HepG2 (cell line): Measurements from ENCODE around the gene C5orf47. TPM values are rescaled to one million over a fixed set of nuclear protein-coding genes. Genes with fewer than 3 reads are reported as not detected.
A peak's percentile ranks its signal among the peaks of the same experiment; 100 is the strongest.

Source experiments
- ATAC-seq: fragments of 200-7000 bp; cut with Tn5 transposase; 3 replicates; pipeline ENCODE4 v1.9.1; 2020; ENCODE audit warnings: mild to moderate bottlenecking, moderate library complexity
- BruUV-seq: library from RNA; stranded (reverse); fragments of 400-500 nt; replicated peaks from 2 replicates; lab custom pipeline; 2021; lab: Mats Ljungman, UMichigan
- CTCF ChIA-PET: fragments of 300-600 bp; formaldehyde crosslinking; extraction: SDS; loops from one replicate; lab custom pipeline; 2021; ENCODE audit warnings: low total read pairs, inconsistent platforms, low intra/inter-chr PET ratio; lab: Yijun Ruan, JAX
- POLR2A ChIA-PET: fragments of 350-600 bp; sonication (Branson Sonifier 250); formaldehyde crosslinking; loops from one replicate; lab custom pipeline; 2020; ENCODE audit warnings: antibody characterized with exemption, inconsistent platforms; lab: Yijun Ruan, JAX
- DNase-seq: peaks from one replicate; pipeline ENCODE4 v3.0.0-alpha.2; 2015; ENCODE audit warnings: low spot score
- FAIRE-seq: peaks from 3 replicates; lab custom pipeline; 2011; peaks lifted over from hg19 to GRCh38; lab: Jason Lieb, UNC
- H2AFZ ChIP-seq: one replicate; pipeline ENCODE4 v1.6.1; 2011; ENCODE audit warnings: low read length, inconsistent platforms
- H3K27ac ChIP-seq: fragments of 300-600 bp; 3 replicates; pipeline ENCODE4 v1.8.0; 2011; ENCODE audit warnings: mixed run types, mild to moderate bottlenecking, mixed read lengths, low read length, inconsistent platforms; ENCODE audit not compliant: insufficient read depth; ENCODE audit errors: extremely low read length
- H3K27me3 ChIP-seq, 2 experiments: fragments of 200-600 bp in 1 of 2; 2 replicates in 1 of 2; 3 replicates in 1 of 2; pipeline versions ENCODE4 v1.6.0 to v1.8.0; 2011; ENCODE audit warnings: low read length in 2 of 2, mild to moderate bottlenecking in 2 of 2, moderate library complexity in 2 of 2, inconsistent platforms in 1 of 2; ENCODE audit not compliant: insufficient read depth in 2 of 2, control insufficient read depth in 1 of 2
- H3K36me3 ChIP-seq, 2 experiments: fragments of 200-600 bp in 1 of 2; replicated peaks in 1 of 2; 2 replicates in 1 of 2; 3 replicates in 1 of 2; pipeline versions ENCODE4 v1.5.1 to v1.8.0; 2011; ENCODE audit warnings: low read length in 2 of 2, inconsistent platforms in 1 of 2; ENCODE audit not compliant: insufficient read depth in 2 of 2, control insufficient read depth in 1 of 2
- H3K4me1 ChIP-seq: 2 replicates; pipeline ENCODE4 v1.5.1; 2012; ENCODE audit warnings: low read length, inconsistent platforms; ENCODE audit not compliant: insufficient read depth
- H3K4me2 ChIP-seq: 2 replicates; pipeline ENCODE4 v1.6.0; 2011; ENCODE audit warnings: low read depth, low read length, inconsistent platforms
- H3K4me3 ChIP-seq, 3 experiments: fragments of 200-600 bp in 1 of 3; sonication (generic), shearing (Covaris generic) in 1 of 3; replicated peaks in 1 of 3; 2 replicates each; pipeline ENCODE4 v1.5.1; 2011 to 2016; ENCODE audit warnings: low read length in 3 of 3, inconsistent platforms in 2 of 3, low read depth in 2 of 3, mild to moderate bottlenecking in 2 of 3, control low read depth in 1 of 3, mixed read lengths in 1 of 3; ENCODE audit not compliant: insufficient read depth in 1 of 3
- H3K79me2 ChIP-seq: one replicate; pipeline ENCODE4 v1.6.1; 2011; ENCODE audit warnings: low read length, inconsistent platforms; ENCODE audit not compliant: insufficient read depth
- H3K9ac ChIP-seq: 2 replicates; pipeline ENCODE4 v1.6.0; 2011; ENCODE audit warnings: mild to moderate bottlenecking, low read depth, low read length, inconsistent platforms; ENCODE audit not compliant: insufficient read depth
- H3K9me3 ChIP-seq: 2 replicates; pipeline ENCODE4 v1.5.1; 2012; ENCODE audit warnings: mild to moderate bottlenecking, low read length
- H4K20me1 ChIP-seq: 2 replicates; pipeline ENCODE4 v1.6.0; 2011; ENCODE audit warnings: inconsistent platforms, mild to moderate bottlenecking, low read length, moderate library complexity; ENCODE audit not compliant: insufficient read depth
- ATF1 ChIP-seq: IDR thresholded peaks from 2 replicates; pipeline ENCODE4 v1.6.1; 2016; ENCODE audit warnings: mild to moderate bottlenecking, control low read depth
- ETV6 ChIP-seq: sonication (generic); formaldehyde crosslinking; conservative IDR thresholded peaks from 2 replicates; pipeline ENCODE4 v1.4.0; 2020; ENCODE audit warnings: missing genetic modification reagents
- RARA ChIP-seq: IDR thresholded peaks from 2 replicates; pipeline ENCODE4 v1.6.1; 2016; ENCODE audit warnings: missing genetic modification reagents, missing compliant biosample characterization
- SNAPC2 ChIP-seq: sonication (generic); formaldehyde crosslinking; IDR thresholded peaks from 2 replicates; pipeline ENCODE4 v1.8.1; 2022; ENCODE audit warnings: mild to moderate bottlenecking, missing genetic modification reagents
- TEF ChIP-seq: sonication (generic); formaldehyde crosslinking; IDR thresholded peaks from 2 replicates; pipeline ENCODE4 v1.5.0; 2020; ENCODE audit warnings: missing genetic modification reagents
- ZHX2 ChIP-seq, 2 experiments: sonication (generic) in 1 of 2; formaldehyde crosslinking in 1 of 2; IDR thresholded peaks; 2 replicates each; pipeline versions ENCODE4 v1.6.1 to v1.9.0; 2014 to 2022; ENCODE audit warnings: antibody characterized with exemption in 1 of 2, borderline replicate concordance in 1 of 2, inconsistent platforms in 1 of 2, low read depth in 1 of 2, missing genetic modification reagents in 1 of 2
- ZKSCAN1 ChIP-seq: fragments of 150-350 bp; IDR thresholded peaks from 2 replicates; pipeline ENCODE4 v1.6.1; 2014; ENCODE audit warnings: low read length
- ZNF33A ChIP-seq: sonication (generic); formaldehyde crosslinking; IDR thresholded peaks from 2 replicates; pipeline ENCODE4 v1.5.1; 2020; ENCODE audit warnings: missing genetic modification reagents, mild to moderate bottlenecking, moderate library complexity, borderline replicate concordance
- ZNF572 ChIP-seq: sonication (generic); formaldehyde crosslinking; IDR thresholded peaks from 2 replicates; pipeline ENCODE4 v1.5.1; 2020; ENCODE audit warnings: mild to moderate bottlenecking, missing genetic modification reagents
- ZNF883 ChIP-seq: sonication (generic); formaldehyde crosslinking; IDR thresholded peaks from 2 replicates; pipeline ENCODE4 v1.5.1; 2020; ENCODE audit warnings: mild to moderate bottlenecking, missing genetic modification reagents; ENCODE audit errors: not compliant biosample characterization
- ZSCAN31 ChIP-seq: sonication (generic); formaldehyde crosslinking; IDR thresholded peaks from 2 replicates; pipeline ENCODE4 v1.5.0; 2020; ENCODE audit warnings: low read depth, mild to moderate bottlenecking, missing genetic modification reagents
- WGBS: methylation state at CpG from one replicate; pipeline ENCODE4 v1.1.6; 2017; ENCODE audit warnings: low lambda C conversion rate; 5-methylcytosine and 5-hydroxymethylcytosine counted together
- in situ Hi-C: cut with HindIII; loops from 2 replicates; pipeline ENCODE4 v1.10.0; 2017; ENCODE audit warnings: low pct_unique_long_range_greater_than_20kb; ENCODE audit not compliant: extremely low pct_ligation_motif_present
- intact Hi-C: fragments of 100-400 bp; cut with micrococcal nuclease; formaldehyde crosslinking; loops from one replicate; pipeline ENCODE4 v1.10.0; 2022; ENCODE audit not compliant: unreplicated experiment
- polyA plus RNA-seq, 8 experiments: library from polyadenylated mRNA; depleted of rRNA in 3 of 8; stranded (reverse) in 7 of 8; unstranded in 1 of 8; fragments of >200 nt; fragmentation: Illumina TruSeq in 4 of 8; extraction: Trizol in 4 of 8; gene quantifications; 2 replicates each; pipeline versions ENCODE4 v1.2.1 to v1.2.3, GENCODE V29; 2011 to 2016; ENCODE audit warnings: low read depth in 4 of 8, missing spikeins in 1 of 8, mixed read lengths in 1 of 8; ENCODE audit not compliant: insufficient read depth in 1 of 8
- total RNA-seq, 5 experiments: library from RNA; depleted of rRNA; stranded (reverse); fragments of >200 nt; fragmentation: Illumina TruSeq; extraction: Trizol; gene quantifications; 2 replicates each; pipeline ENCODE4 v1.2.3, GENCODE V29; 2016; ENCODE audit warnings: low read depth in 1 of 5

C5orf47 gene
- total and polyA plus RNA-seq, 2 of the 13 experiments (the other 11 are each of a cell fraction or from before 2014, with no cell fraction given) = not detected

- ChIA-PET POLR2A (no interaction called here), CTCF (interaction anchor here (2.1 kb wide), 1 partner anchor 291 kb away, joined by 7 read pairs; no protein-coding TSS in a partner anchor)
- no peak for FAIRE-seq
- Histone ChIP-seq H3K27ac (no peak overlapping the region), H3K27me3 (no peaks in the 10 kb centered on the region; a peak in 2 of 5 replicates), H3K9me3 (no peaks in the 10 kb centered on the region), H3K36me3 (no peaks in the 10 kb centered on the region), H3K9ac (no peak overlapping the region), H3K79me2 (no peaks in the 10 kb centered on the region), H3K4me1 (peaks cover 8% of the 10 kb centered on the region), H3K4me2 (no peak overlapping the region), H3K4me3 (no peak overlapping the region), H2AFZ (no peak overlapping the region), H4K20me1 (no peaks in the 10 kb centered on the region)
- in situ Hi-C loops = no loop called here
- intact Hi-C loops = loop anchor here (1.0 kb wide), 1 partner anchor 291 kb away; no protein-coding TSS in a partner anchor
- no peak for DNase-seq
- BruUV-seq = no TSS peak
- ATAC-seq = no peak
- 26% methylated on average over 3 of the region's 3 CpGs for WGBS
- TF ChIP-seq TEF (CRISPR knock-in tag) (no peak), RARA (CRISPR knock-in tag) (0 out of 2 replicates have a peak, but pooled peaks have one; percentile 24)
Observed at GRCh38 chr5:174020928-174021304, 31.9 kb downstream of the C5orf47 start.

- intact Hi-C loops = no loop called here
- no peak for FAIRE-seq
- Histone ChIP-seq H4K20me1 (no peaks in the 10 kb centered on the region), H3K9me3 (no peaks in the 10 kb centered on the region), H3K36me3 (no peaks in the 10 kb centered on the region), H3K4me2 (no peak overlapping the region), H3K9ac (no peak overlapping the region), H2AFZ (no peak overlapping the region), H3K27me3 (no peaks in the 10 kb centered on the region; a peak in 2 of 5 replicates), H3K4me3 (no peak overlapping the region), H3K79me2 (no peaks in the 10 kb centered on the region), H3K27ac (no peak overlapping the region), H3K4me1 (peaks cover 8% of the 10 kb centered on the region)
- in situ Hi-C loops = no loop called here
- no peak for ATAC-seq
- POLR2A ChIA-PET = no interaction called here
- no TSS peak for BruUV-seq
- 19% methylated on average over 4 of the region's 4 CpGs for WGBS
- no peak for DNase-seq
- CTCF ChIA-PET = no interaction called here
- no peak for TF ChIP-seq ZSCAN31
- no peak for TF ChIP-seq ZNF883
- TF ChIP-seq ZHX2 (IDR thresholded peaks at IDR 0.05; ENCODE audit: low read depth) = no peak
- no peak for TF ChIP-seq ZHX2 (CRISPR knock-in tag; IDR thresholded peaks at IDR 0.05; ENCODE audit: borderline replicate concordance)
- TF ChIP-seq ZNF572 = no peak
- TF ChIP-seq ZKSCAN1 = no peak
- TF ChIP-seq SNAPC2 (CRISPR knock-in tag) = no peak
- no peak for TF ChIP-seq ATF1 (CRISPR knock-in tag)
- TF ChIP-seq ETV6 (CRISPR knock-in tag) = no peak
- no peak for TF ChIP-seq ZNF33A (CRISPR knock-in tag)
Observed at GRCh38 chr5:174022384-174023095, 33.6 kb downstream of the C5orf47 start.
